Epidermal melanocyte (primary cell): ENCODE data around the gene SSTR4.

ENCODE experiments used
- DNase-seq: peaks from one replicate; pipeline ENCODE4 v3.0.0; 2011; ENCODE audit warnings: low spot score; ENCODE audit not compliant: insufficient read length

The SSTR4 gene

DNA sequence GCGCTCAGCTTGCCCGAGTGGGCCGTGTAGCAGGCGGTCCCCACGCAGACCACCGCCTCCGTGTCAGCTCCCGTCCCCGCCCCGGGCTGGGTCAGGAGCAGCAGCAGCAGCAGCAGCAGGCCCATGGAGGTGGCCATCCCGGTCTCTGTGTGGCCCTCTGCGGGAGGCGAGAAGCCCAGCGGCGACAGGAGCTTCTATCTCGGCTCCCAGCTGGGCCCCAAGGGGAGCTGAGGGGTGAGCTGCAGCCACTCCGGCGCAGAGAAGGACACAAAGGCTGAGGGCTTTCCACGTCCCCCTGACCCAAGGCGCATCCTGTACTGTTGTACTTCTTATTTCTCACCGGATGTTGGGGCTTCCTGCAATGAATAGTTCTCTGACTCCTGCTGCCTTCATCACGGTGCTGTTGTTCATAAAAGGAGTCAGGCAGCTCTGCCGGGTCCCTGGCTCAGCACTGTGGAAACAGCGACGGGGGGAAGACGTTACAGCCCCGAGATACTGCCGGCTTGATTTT is 51.0 kb downstream of the SSTR4 start, which contains the start of gene CD93:
Gene CD93 (minus strand): TSS at position 269 of the 511 bp plus-strand sequence. CDS start 132 bp downstream, at position 137.
- DNase-seq = no peak

GRCh38 chr20:23086931-23087411 is 51.9 kb downstream of the SSTR4 start:
- no peak for DNase-seq

DNA sequence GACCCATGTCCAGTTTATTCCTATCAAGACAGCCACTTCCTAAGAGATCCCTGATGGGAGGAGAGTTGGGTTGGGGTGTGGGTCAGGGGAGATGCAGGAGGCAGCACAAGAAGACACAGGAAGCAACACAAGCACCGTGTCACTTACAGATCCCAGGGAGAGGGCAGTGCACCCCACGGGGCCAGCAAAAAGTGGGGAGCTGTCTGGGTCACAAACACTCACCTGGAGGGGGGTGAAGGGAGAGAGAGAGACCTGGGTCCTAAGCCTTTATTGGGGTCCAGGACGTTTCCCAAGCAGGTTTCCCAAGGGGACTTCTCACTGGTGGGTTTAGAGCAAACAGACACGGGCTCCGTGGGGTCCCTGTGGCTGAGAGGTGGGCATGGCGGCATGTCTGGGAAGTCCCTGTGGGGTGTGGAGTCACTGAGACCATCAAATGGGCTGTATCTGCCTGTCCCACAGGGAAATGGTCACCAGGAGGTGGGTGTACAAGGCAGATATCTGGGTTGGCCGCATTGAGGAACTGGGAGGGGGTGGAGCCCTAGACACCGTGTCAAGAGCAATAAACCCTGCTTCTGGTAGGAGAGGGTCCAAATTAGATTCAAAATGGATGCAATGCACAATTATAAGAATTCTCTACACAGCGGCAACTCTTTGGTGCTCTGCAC is 52.6 kb downstream of the SSTR4 start:
- DNase-seq = no peak
